Testis (tissue), 3 donors: Measurements from ENCODE around the gene CHIA. TPM values are rescaled to one million over a fixed set of nuclear protein-coding genes. Genes with fewer than 3 reads are reported as not detected.

Experiments
- DNase-seq: peaks from one replicate; pipeline ENCODE4 v3.0.0-alpha.2; 2019
- H3K27ac ChIP-seq, 2 donors: fragments of 200-600 bp; sonication (generic); one replicate each; pipeline ENCODE4 v1.5.1; 2019
- H3K27me3 ChIP-seq: fragments of 200-600 bp; sonication (generic); one replicate; pipeline ENCODE4 v1.5.1; 2019
- H3K36me3 ChIP-seq: fragments of 200-600 bp; sonication (generic); one replicate; pipeline ENCODE4 v1.5.1; 2017; ENCODE audit warnings: low read depth; ENCODE audit errors: missing control alignments
- H3K4me1 ChIP-seq: fragments of 200-600 bp; sonication (generic); one replicate; pipeline ENCODE4 v1.5.1; 2019
- H3K4me3 ChIP-seq, 2 donors: fragments of 200-600 bp; sonication (generic); one replicate each; pipeline ENCODE4 v1.5.1; 2017 to 2019
- H3K9me3 ChIP-seq: fragments of 200-600 bp; sonication (generic); one replicate; pipeline ENCODE4 v1.5.1; 2017
- CTCF ChIP-seq, 3 experiments: fragments of 450-650 bp in 2 of 3; fragments of 200-600 bp in 1 of 3; sonication (generic) in 1 of 3; IDR thresholded peaks; one replicate each; pipeline ENCODE4 v1.5.1; 2016 to 2019; ENCODE audit warnings: antibody characterized with exemption in 3 of 3, mild to moderate bottlenecking in 2 of 3, moderate library complexity in 1 of 3
- POLR2A ChIP-seq: fragments of 450-650 bp; IDR thresholded peaks from one replicate; pipeline ENCODE4 v1.6.1; 2017; ENCODE audit warnings: antibody characterized with exemption, mild to moderate bottlenecking, moderate library complexity
- WGBS, 2 donors: methylation state at CpG; one replicate each; pipeline ENCODE4 v1.1.5; 2018; 5-methylcytosine and 5-hydroxymethylcytosine counted together
- intact Hi-C: fragments of 100-400 bp; cut with DNase I; formaldehyde crosslinking; loops from one replicate; pipeline ENCODE4 v1.15.1; 2023; ENCODE audit warnings: low total_unique reads
- polyA plus RNA-seq: library from polyadenylated mRNA; stranded (reverse); fragments of 350-450 nt; fragmentation: Illumina TruSeq; extraction: RNeasy Lipid Tissue Mini Kit (QIAGEN cat#74804); gene quantifications from one replicate; pipeline ENCODE4 v1.2.3, GENCODE V29; 2014; ENCODE audit warnings: low read depth, low replicate concordance; ENCODE audit not compliant: insufficient read depth
- total RNA-seq, 2 donors: library from RNA; depleted of rRNA; stranded (reverse); fragments of >200 nt; gene quantifications; one replicate each; pipeline ENCODE4 v1.2.3, GENCODE V29; 2016

The CHIA gene
- total and polyA plus RNA-seq, 3 donors from 2014 or later = 0.31 to 0.70 TPM; not detected in 1

- H3K4me1 ChIP-seq = peaks cover 6% of the 10 kb centered on the region
- no peaks in the 10 kb centered on the region for H3K27me3 ChIP-seq
- WGBS, 2 donors = 89 to 94% methylated on average over 4 of the region's 4 CpGs
- no peaks in the 10 kb centered on the region for H3K36me3 ChIP-seq
- no peaks in the 10 kb centered on the region for H3K9me3 ChIP-seq
- DNase-seq = no peak
- TF ChIP-seq CTCF (IDR thresholded peaks at IDR 0.05) (no peak), POLR2A (no peak)
- H3K4me3 ChIP-seq = no peak overlapping the region
- H3K27ac ChIP-seq = no peak overlapping the region
- intact Hi-C loops = no loop called here
Measured at GRCh38 chr1:111274653-111275052, 16.0 kb upstream of the CHIA start.

- Histone ChIP-seq H3K4me1 (peaks cover 6% of the 10 kb centered on the region), H3K9me3 (no peaks in the 10 kb centered on the region), H3K27me3 (no peaks in the 10 kb centered on the region), H3K36me3 (no peaks in the 10 kb centered on the region), H3K4me3 (no peak overlapping the region), H3K27ac (no peak overlapping the region)
- no peak for TF ChIP-seq CTCF (IDR thresholded peaks at IDR 0.05)
- TF ChIP-seq POLR2A = no peak
- DNase-seq = no peak
- intact Hi-C loops = no loop called here
- WGBS, 2 donors = 58 to 67% methylated on average over 1 of the region's 1 CpG
Measured at GRCh38 chr1:111275079-111275478, 15.6 kb upstream of the CHIA start.

DNA sequence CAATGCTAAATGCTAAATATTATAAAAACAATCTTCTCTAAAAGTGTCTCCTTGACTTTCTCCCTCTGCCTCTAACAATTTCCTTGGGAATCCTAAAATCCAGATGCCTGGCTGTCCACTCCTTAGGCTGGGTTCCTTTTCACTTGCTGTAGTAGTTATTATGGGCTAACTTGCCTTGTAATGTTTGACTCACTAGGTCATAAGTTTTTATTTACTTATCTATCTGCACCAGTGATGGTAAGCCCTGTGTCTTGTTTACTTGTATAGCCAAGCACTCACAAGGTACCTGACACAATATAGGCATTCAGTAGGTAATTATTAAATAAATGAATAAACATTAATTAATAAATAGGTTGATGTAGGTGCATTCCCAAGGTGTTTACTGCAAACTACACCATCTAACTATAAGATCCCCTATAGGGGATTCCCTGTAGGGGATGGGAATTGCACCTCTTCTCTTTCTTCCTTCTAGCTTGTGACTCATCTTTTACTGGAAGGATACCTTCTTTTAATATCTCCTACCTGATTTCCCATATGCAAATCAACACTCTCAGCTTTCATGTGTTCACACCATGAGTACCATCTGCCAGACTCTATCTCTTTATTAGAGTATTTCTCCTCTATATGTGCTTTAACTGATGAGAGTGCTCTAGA, 14.7 kb upstream of the CHIA start:
- intact Hi-C loops = no loop called here
- H3K27ac ChIP-seq = no peak overlapping the region
- no peak overlapping the region for H3K4me3 ChIP-seq
- H3K4me1 ChIP-seq = peaks cover 4% of the 10 kb centered on the region
- H3K36me3 ChIP-seq = no peaks in the 10 kb centered on the region
- TF ChIP-seq CTCF (IDR thresholded peaks at IDR 0.05) = no peak
- no peak for TF ChIP-seq POLR2A
- H3K9me3 ChIP-seq = no peaks in the 10 kb centered on the region
- no peak for DNase-seq
- no peaks in the 10 kb centered on the region for H3K27me3 ChIP-seq

DNA sequence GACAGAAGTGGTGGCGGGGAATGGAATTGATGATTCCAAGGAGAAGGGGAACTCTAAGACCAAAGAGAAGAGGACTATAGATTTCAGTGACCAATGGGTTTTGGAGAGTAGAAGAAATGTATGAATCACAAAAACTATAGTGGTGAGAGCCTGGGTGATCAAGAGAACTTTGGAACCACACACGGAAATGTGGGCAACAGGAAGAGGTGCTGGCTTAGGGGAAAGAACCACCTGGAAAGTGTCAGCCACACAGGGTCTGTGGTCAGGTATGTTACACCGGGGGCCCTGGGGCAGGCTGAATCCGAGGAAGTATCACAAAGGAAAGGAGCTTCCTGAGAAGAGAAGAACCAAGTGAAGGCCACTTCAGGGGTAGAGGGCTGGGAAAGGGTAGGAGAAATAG, 11.5 kb upstream of the CHIA start:
- no peak overlapping the region for H3K27ac ChIP-seq
- TF ChIP-seq CTCF (IDR thresholded peaks at IDR 0.05) (no peak), POLR2A (no peak)
- no peaks in the 10 kb centered on the region for H3K36me3 ChIP-seq
- intact Hi-C loops = no loop called here
- H3K4me3 ChIP-seq = no peak overlapping the region
- no peak for DNase-seq
- no peaks in the 10 kb centered on the region for H3K4me1 ChIP-seq
- no peaks in the 10 kb centered on the region for H3K9me3 ChIP-seq
- no peaks in the 10 kb centered on the region for H3K27me3 ChIP-seq
- 85 to 87% methylated on average over 4 of the region's 4 CpGs for WGBS, 2 donors

- Histone ChIP-seq H3K27ac (no peak overlapping the region), H3K27me3 (no peaks in the 10 kb centered on the region), H3K4me3 (no peak overlapping the region), H3K9me3 (no peaks in the 10 kb centered on the region), H3K36me3 (no peaks in the 10 kb centered on the region), H3K4me1 (no peaks in the 10 kb centered on the region)
- DNase-seq = no peak
- intact Hi-C loops = no loop called here
- TF ChIP-seq CTCF (IDR thresholded peaks at IDR 0.05) = no peak
- TF ChIP-seq POLR2A = no peak
Measured at GRCh38 chr1:111280267-111280666, 10.4 kb upstream of the CHIA start.
